Neutrophil (primary cell): ENCODE results near the gene C10orf143.
"Not testable (repeated sequence)": the region's sequence is repeated elsewhere in the genome, so short reads cannot be mapped to it uniquely, and the experiment has no call there.

Experiments
- H3K27ac ChIP-seq: fragments of 200-600 bp; sonication (generic); 2 replicates; pipeline ENCODE4 v1.5.1; 2016; ENCODE audit warnings: mild to moderate bottlenecking, moderate library complexity
- H3K27me3 ChIP-seq: fragments of 200-600 bp; sonication (generic); 2 replicates; pipeline ENCODE4 v1.6.0; 2016; ENCODE audit warnings: mild to moderate bottlenecking
- H3K36me3 ChIP-seq: fragments of 200-600 bp; sonication (generic); 2 replicates; pipeline ENCODE4 v1.5.1; 2017
- H3K4me1 ChIP-seq, 2 experiments: fragments of 200-600 bp in 1 of 2; sonication (generic) in 1 of 2; 1 replicate in 1 of 2; 2 replicates in 1 of 2; pipeline versions ENCODE4 v1.5.1 to v1.6.1; 2013 to 2016; ENCODE audit warnings: low read depth in 1 of 2, low read length in 1 of 2, mild to moderate bottlenecking in 1 of 2, moderate library complexity in 1 of 2; ENCODE audit not compliant: control insufficient read depth in 1 of 2, insufficient read depth in 1 of 2
- H3K4me3 ChIP-seq, 2 experiments: fragments of 200-600 bp in 1 of 2; sonication (generic) in 1 of 2; 1 replicate in 1 of 2; 2 replicates in 1 of 2; pipeline ENCODE4 v1.5.1; 2013 to 2016; ENCODE audit warnings: low read depth in 1 of 2, low read length in 1 of 2, mild to moderate bottlenecking in 1 of 2, moderate library complexity in 1 of 2
- H3K9me3 ChIP-seq: fragments of 200-600 bp; sonication (generic); 2 replicates; pipeline ENCODE4 v1.5.1; 2016
- TF ChIP-seq, protein P1 (sequence below): fragments of 200-600 bp; sonication (generic); IDR thresholded peaks from 2 replicates; pipeline ENCODE4 v1.5.1; 2016; ENCODE audit warnings: antibody characterized with exemption

The C10orf143 gene

DNA sequence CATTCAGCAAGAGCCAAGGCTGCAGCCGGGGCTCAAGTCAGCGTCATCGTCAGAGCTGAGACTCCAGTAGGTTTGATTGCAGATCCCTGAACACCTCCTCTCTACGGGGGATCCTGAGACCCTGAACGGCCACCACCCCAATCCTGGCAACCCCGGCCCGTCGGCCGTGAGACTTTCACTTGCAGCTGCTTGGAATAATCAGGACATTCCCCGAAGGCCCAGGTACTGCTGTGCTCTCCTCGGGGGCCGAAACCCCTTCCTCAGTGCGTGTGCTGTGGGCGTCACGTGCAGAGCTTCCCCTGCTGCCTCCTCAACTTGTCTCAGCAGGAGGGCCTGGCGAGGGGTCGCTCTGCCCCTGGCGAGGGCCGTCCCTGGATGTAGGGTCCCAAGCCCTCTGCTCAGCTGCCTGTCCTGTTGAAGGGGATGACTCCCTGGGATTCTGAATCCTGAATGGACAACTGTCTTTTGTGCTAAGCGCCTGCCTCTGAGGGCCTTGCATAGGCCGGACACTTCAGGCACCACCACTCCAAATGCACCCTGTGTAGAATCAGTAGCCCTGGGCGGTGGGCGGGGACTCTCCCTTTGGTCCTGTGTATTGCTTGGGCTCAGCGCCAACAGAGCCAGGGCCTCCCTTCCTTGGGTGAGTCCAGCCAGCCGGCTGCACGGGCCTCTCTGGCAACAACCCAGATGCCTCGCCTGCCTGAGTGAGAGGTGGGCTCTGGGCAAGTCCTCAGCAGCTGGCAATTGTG is 82.7 kb downstream of the C10orf143 start:
- Histone ChIP-seq H3K4me1 (no peaks in the 10 kb centered on the region), H3K36me3 (no peaks in the 10 kb centered on the region), H3K9me3 (no peaks in the 10 kb centered on the region), H3K27me3 (no peaks in the 10 kb centered on the region), H3K27ac (no peak overlapping the region), H3K4me3 (no peak overlapping the region)
- TF ChIP-seq, protein P1, sequence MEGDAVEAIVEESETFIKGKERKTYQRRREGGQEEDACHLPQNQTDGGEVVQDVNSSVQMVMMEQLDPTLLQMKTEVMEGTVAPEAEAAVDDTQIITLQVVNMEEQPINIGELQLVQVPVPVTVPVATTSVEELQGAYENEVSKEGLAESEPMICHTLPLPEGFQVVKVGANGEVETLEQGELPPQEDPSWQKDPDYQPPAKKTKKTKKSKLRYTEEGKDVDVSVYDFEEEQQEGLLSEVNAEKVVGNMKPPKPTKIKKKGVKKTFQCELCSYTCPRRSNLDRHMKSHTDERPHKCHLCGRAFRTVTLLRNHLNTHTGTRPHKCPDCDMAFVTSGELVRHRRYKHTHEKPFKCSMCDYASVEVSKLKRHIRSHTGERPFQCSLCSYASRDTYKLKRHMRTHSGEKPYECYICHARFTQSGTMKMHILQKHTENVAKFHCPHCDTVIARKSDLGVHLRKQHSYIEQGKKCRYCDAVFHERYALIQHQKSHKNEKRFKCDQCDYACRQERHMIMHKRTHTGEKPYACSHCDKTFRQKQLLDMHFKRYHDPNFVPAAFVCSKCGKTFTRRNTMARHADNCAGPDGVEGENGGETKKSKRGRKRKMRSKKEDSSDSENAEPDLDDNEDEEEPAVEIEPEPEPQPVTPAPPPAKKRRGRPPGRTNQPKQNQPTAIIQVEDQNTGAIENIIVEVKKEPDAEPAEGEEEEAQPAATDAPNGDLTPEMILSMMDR = no peak

DNA sequence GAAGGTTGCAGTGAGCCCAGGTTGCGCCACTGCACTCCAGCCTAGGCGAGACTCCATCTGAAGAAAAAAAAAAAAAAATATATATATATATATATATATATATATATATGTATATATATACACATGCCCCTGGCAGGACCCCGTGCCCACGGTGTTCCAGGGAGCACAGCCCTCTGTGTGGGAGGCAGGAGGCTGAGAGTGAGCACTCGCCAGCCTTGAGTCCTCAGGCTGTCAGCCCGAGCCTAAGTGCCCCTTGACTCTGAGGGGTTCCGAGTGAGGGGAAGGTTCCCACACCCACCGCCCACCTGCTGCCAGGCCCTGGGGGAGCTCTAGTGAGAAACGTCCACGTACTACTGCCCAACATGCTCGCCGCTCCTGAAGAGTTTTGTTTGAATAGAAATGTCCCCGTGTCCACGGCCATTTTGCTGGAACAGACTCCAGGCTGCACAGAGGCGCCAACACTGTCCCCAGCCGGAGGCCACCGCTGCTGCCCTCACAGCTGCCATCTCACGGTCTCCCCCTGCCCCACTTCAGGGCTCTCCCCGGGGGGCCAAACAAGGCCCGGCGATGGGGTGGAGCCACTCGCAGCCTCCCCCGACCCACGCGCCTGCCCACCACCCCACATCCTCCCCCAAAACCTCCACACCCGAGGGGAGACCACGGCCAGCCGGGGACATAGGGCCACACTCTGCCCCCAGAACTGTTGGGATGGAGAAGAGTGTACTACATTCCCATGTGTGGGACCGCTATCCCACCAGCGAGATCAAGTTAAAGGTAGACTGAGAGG is 83.8 kb downstream of the C10orf143 start:
- H3K27ac ChIP-seq = no peak overlapping the region
- no peaks in the 10 kb centered on the region for H3K9me3 ChIP-seq
- no peak overlapping the region for H3K4me3 ChIP-seq
- no peaks in the 10 kb centered on the region for H3K4me1 ChIP-seq
- H3K27me3 ChIP-seq = no peaks in the 10 kb centered on the region
- TF ChIP-seq, protein P1 = no peak
- H3K36me3 ChIP-seq = no peaks in the 10 kb centered on the region

DNA sequence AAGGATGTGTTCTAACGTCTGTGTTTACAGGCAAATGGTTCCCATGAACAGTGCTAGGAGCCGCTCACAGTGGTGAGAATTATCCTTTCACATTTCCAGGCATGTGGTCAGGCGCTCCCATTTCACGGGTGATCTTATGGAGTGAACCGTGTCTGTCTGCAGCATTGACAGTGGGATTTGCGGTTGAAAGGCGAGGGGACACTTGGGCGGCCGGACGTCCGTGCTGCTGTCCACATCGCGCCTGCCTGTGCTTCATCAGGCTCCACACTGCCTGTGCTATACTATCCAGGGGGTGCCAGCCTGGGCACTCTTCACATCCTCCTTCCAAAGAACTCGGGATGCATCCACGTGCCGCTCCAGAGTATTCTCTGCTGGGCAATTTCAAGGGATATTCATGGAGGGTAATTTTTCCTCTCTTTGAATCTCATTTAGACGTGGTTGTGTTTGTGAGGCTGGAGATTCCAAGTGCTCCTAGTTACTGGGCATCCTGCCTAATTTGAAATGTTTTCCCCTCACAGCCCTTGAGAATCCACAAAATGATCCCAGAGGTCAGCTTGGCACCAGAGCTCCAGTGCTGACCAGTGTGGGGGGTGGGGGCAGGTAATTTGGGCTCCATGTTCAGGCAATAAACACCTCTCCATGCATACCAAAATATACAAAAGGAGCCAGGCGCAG is 84.7 kb downstream of the C10orf143 start:
- no peaks in the 10 kb centered on the region for H3K9me3 ChIP-seq
- TF ChIP-seq, protein P1 = no peak
- no peak overlapping the region for H3K4me3 ChIP-seq
- H3K4me1 ChIP-seq = no peaks in the 10 kb centered on the region
- no peaks in the 10 kb centered on the region for H3K36me3 ChIP-seq
- H3K27ac ChIP-seq = no peak overlapping the region
- no peaks in the 10 kb centered on the region for H3K27me3 ChIP-seq

DNA sequence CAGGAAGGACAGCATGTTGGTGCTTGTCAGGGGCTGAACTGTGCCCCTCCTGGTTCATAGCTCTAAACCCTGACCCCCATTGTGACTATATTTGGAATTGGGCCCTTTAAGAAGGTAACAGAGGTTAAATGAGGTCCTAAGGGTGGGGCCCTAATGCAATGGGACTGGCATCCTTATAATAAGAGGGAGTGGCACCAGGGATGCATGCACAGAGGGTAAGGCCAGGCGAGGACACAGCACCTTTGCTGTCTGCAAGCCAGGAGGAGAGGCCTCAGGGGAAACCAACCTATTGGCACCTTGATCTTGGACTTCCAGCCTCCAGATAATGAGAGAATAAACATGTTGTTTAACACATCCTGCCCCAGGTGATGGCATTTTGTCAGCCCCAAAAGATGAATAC is 85.3 kb downstream of the C10orf143 start:
- H3K4me3 ChIP-seq = no peak overlapping the region
- no peaks in the 10 kb centered on the region for H3K9me3 ChIP-seq
- H3K36me3 ChIP-seq = no peaks in the 10 kb centered on the region
- no peaks in the 10 kb centered on the region for H3K27me3 ChIP-seq
- H3K27ac ChIP-seq = no peak overlapping the region
- TF ChIP-seq, protein P1 = no peak
- H3K4me1 ChIP-seq = no peaks in the 10 kb centered on the region

DNA sequence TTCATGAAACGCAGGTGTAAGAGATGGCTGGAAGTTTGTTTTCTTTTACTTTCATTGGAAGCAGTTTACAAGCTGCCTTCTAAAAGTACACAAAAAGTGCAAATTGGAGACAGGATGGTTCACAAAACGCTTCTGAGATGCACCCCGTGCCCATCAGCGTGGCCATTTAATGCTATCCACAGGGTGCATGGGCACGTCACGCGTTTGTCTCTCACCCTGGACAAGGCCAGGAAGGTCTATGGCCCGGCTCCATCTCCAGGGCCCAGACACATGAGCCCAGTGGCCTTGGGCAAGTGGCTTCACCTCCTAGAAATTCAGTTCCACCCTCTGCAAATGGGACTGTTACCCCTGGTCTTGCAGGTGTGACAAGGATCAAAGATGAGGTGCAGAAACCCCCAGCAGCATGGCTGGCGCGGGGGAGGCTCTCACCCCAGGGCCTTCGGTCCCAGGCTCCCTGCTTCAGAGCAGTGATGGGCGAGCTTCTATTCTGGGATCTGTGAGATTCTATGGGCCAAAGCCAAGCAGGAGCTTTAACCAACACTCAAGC is 85.8 kb downstream of the C10orf143 start:
- Histone ChIP-seq H3K4me1 (no peaks in the 10 kb centered on the region), H3K27me3 (no peaks in the 10 kb centered on the region), H3K36me3 (no peaks in the 10 kb centered on the region), H3K4me3 (no peak overlapping the region), H3K9me3 (no peaks in the 10 kb centered on the region), H3K27ac (no peak overlapping the region)
- TF ChIP-seq, protein P1 = no peak

DNA sequence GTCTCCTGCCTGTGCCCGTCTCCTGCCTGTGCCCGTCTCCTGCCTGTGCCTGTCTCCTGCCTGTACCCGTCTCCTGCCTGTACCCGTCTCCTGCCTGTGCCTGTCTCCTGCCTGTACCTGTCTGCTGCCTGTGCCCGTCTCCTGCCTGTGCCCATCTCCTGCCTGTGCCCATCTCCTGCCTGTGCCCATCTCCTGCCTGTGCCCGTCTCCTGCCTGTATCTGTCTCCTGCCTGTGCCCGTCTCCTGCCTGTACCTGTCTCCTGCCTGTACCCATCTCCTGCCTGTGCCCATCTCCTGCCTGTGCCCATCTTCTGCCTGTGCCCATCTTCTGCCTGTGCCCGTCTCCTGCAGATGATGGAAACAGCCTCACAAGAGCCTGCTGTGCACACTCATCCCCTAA is 86.3 kb downstream of the C10orf143 start:
- H3K27me3 ChIP-seq, H3K36me3 ChIP-seq, H3K4me1 ChIP-seq, H3K9me3 ChIP-seq, H3K27ac ChIP-seq, H3K4me3 ChIP-seq: not testable (repeated sequence)
